GM21723 (cell line): Measurements from ENCODE around the gene HTRA2.

ENCODE experiments used
- ATAC-seq: cut with Tn5 transposase; IDR thresholded peaks from one replicate; pipeline ENCODE4 v1.9.1; 2021; ENCODE audit warnings: mild to moderate bottlenecking, moderate library complexity; ENCODE audit not compliant: unreplicated experiment

HTRA2 gene

DNA sequence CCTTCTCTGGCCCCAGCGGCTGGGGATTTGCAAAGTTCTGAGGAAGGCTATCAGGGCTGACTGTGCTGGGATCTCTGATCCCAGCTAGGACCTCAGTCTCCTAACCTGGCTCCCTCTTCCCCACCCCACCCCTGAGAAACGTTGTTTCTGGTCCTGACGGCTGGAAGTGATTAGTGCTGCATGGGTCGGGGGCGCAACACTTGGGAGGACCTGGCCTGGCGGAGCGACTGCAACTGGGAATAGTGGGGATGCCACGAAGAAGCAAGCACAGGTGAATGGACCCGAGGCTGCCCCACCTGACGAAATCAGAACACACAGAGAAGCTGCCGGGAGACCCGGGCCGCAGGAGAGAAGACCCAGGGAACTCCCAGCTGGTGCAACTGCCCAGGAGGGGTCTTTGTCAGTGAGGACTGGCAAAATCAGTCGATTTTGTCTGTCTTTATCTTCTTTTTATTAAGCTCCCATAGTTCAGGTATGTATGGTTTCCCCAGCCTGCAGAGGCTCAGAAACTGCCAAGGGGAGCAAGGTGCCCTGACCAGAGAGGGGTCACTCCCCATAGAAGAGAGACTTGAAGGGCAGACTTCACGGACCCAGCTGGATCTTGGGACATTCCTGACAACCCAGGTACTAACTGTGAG, 29.7 kb upstream of the HTRA2 start:
- no peak for ATAC-seq

DNA sequence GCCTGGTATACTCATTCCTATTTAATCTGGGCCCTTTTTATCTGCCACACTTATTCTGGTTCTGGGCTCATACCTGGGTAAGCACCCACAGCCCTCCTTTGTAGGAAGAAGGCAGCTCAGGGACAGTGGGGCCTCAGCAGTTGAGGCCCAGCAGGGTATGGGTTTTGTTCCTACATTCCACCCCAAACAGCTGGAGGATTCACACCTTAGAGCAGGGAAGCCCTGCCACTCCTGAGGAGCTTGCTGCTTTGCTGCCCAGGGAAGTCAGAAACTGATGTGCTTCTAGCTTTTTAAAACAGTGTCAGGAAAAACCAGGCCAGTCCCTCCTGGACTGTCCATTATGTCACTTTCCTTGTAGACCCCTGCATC, 29.2 kb upstream of the HTRA2 start:
- ATAC-seq = no peak

DNA sequence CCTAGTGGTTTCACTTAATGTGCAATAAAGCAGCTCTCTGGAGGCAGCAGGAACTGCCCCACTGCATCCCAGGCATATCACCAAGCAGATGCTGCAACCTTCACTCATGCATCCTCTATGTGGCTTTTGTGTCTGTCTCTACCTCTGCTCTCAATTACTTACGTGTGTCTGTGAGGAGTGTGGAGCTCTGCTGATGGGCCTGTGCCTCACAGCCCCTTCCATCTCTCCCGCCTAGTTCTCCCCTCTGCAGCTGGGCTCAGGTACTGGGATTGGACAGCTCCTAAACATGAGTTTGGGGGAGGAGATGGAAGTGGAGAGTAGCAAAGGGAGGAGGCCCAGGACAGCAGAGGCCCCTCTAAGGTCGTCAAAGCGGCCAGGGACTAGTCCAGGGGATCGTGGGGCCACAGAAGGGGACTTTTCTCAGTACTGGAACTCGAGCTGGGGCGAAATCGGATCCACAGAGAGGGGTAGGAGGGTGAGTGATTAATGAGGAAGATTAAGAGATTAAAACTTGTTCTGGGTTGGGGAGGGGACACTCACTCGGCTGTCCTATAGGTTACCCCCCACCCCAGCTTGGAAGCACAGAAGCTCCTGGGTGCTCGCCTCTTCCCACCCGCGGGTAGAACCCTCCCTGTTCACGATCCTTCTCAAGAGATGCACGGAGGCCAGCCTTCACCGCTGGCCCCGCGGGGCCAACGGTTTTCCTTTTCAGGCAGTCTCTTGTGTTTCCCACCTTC, 28.2 kb upstream of the HTRA2 start:
- ATAC-seq = no peak

DNA sequence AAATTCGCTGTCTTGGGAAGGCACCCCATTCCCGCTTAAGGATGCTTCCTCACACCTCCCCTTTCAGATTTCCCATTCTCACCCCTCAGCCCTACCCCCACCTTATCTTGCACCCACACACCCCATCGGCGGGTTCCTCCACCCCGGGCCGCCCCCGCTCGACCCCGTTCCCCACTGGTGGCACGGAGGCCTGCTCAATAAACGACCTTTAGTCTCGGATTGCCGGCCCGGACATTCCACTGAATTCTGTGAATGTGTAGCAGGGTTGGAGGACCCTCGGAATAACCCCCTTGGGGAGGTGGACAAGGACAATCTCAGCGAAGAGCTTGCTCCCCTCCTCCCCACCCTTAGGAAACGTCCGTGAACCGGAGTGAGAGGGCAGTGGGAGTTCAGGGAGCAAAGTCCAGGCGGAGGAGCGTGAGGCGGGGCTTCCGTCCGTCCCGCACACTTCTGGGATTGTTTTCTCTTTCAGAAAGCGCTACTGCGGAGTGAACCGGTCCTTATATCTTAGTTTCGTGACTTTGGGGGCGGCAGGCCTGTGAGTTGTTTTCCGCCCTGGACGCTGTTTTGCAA, 27.5 kb upstream of the HTRA2 start:
- ATAC-seq = no peak

DNA sequence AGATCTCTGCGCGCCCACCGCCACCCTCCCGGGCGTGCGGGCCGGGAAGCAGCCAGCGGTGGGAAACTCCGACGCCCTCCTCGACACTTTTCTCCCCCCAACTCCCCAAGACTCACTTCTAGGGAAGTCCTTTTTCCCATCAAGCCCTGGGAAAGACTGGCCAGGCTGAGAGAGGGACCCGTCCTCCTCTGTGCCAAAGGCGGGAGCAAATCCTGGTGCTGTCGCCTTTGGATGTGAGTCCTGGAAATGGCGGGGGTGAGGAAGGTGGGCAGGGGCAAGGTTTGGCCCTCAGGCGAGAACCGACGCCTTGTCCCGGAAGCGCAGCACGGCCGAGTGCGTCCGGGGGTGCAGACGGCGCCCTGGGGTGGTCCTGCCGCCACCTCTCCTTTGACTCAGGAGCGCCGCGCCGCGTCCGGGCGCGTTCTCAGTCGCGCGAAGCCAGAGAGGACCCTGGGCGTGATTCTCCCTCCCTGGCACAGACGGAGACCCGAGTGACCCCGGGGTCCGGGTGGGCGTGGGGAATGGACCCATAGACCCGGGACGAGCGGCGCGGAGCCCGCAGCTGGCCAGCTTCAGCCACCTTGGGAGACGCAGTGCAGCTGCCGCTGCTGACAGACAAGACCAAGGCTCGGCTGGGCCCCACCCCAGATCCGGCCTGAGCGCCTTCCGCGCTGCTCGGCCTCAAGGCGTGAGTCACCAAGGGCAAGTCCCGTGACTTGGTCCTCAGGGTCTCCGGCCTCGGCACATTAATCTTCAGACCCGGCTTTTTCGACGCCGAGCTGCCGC, 26.8 kb upstream of the HTRA2 start:
- ATAC-seq = peak; percentile 34

DNA sequence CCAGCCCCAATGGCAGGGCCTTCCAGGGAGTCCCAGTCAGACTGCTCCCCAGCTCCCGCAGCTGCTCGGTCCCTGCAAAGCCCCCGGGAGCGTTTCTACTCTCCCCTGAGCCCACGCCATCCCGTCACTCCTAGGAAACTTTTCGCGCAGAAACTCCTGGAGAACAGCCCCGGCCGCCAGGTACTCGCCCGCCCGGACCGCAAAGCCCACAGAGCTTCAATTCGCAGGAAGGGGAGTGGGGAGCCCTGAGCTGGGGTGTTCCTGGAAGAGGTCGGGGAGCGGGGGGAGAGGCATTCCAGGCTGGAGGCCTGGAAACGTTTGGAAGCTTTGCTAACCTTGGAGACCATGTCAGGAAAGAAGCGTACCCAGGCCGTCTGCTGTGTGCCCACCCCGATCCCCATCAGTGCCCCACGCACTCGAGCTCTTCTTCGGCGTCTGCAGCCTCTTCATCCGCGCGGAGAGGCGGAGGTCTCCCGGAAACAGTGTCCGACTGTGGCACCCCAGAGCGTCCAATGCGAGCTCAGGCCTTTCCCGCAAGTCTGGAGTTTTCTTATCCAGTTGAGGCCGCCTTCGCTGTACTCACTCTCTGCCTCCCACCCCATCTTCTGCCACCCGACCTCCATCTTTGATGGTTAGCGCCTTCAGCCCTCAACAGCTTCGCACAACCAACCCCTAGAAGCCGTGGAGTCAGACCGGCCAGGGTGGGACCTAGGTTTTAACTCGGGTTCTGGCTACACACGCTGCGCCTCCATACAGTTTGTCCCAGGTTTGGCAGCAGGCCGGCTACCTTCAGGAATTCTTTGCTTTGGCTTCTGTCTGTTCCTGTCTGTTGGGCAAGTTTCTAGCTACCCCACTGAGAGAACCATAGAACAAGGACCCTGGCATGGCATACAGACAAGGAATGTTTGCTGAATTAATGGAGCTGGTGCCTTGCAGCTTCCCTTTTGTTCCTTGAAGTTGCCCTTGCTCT, 25.9 kb upstream of the HTRA2 start:
- ATAC-seq = no peak

DNA sequence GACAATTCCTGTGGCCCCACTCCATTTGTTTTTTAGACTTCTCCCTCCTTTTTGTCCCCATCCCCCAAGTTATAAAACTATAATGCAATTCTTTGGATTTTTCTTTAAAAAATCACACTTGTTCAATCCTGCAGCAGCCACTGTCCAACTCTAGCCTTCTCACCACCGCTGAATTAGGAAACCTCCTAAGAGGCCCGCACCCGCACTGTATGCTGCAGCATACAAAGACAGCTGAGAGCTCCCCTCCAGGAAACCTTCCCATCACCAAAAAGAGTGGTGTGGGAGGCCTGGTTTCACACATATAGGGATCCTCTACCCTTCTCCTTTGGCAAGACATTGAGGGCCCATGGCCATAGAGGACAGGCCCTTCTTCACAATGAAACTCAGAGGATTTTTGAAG, 25.1 kb upstream of the HTRA2 start:
- ATAC-seq = no peak

DNA sequence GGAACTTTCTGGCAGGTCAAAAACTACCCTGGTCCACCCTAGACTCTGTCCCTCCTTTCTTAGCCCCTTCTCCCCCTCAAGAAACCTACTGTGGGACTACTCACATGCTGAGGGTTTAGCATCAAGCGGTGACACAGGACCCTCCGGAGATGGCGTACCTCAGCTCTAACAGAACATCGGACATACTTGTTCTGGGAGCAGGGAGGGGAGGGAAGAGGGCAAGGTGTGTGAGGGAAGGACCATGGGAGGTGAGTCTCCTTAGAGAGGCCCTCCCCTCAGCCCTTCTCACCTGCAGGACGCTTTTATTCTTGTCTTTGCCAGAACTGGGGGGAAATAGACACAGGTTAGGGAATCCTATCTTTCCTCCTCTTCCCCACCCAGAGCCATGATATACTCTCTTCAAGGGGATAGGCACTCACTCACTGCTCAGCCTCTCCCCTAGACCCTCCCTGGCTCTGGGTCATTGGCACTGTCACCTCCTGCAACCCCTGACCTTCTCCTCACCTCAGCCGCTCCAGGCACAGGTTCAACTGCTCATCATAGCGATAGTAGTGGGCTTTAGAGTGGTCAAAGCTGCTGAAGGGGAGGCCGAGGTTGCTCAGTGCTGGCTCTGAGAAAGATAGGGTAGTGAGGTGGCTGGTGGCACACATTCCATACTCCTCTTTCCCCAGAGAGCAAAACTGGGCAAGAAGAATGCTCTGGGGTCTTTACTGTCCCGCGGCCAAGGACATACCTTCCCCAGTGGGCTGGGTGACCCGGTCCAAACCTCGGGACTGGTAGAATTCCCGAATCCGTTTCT, 24.1 kb upstream of the HTRA2 start:
- ATAC-seq = no peak

DNA sequence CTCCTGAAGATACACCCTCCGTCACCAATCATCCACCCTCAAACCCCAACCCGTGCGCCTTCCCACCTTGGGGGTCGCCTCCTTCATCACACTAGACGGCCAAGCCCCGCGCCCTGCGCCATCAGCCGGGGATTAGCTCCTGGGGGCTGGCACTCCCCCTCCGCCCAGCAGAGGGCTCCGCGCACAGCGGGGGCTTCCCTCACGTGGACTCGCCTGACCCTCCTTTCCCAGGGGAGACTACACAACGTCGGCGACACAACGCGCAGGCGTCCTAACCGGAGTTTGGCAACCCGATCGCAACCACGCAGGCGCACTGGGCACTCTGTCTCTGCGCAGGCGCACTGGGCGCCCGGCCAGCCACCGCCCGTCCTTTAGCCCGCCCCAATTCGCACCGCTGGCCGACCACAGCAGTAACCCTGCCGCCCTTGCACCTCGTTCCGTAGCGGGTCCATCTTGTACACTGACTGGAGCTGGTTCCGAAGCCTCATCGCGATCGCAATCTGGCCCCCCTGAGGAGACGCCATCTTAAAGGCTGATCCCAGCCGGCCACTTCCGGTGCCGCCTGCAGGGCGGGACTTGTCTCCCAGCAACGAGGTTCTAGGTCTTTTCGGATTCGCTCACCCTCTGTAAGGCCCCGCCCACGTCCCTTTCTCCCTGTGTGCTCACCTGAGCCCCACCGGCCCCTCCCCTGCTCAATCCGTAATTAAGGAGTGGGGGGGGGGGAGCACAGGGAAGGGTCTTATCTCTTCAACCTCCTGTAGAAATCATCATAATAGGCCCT, 22.4 kb upstream of the HTRA2 start, which contains the start of gene PCGF1:
PCGF1 (minus strand) TSS at position 551 of the 781 bp plus-strand sequence; CDS start at position 524, 27 bp downstream.
- peak; percentile 88 for ATAC-seq

DNA sequence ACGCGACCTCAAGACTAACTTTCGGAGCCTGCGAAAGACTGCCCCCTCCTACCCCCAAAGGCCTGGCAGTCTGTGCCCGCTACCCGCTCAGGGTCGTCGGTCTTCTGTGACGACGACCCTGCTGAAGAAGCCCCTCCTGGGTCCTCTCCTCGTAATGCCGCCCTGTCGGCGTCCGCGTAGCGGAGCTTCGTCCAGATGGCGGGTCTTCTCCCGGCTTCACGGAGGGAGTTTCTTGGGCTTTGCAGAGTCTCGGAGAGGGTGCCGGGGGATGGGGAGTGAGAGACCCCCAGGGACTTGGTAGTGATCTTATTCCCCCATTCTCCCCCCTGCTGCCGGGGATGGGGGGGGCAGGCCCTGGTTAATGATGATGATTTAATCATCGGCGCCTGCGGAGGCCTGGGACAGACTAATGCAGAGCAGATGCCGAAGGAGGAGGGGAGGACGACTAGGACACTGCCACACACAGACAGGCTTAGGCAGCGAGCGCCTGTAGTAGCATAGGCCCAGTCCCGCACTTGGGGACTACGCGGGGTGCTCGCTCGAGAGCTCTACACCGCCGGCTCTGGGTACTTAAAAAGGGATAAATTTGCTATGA, 21.7 kb upstream of the HTRA2 start:
- peak; percentile 20 for ATAC-seq

DNA sequence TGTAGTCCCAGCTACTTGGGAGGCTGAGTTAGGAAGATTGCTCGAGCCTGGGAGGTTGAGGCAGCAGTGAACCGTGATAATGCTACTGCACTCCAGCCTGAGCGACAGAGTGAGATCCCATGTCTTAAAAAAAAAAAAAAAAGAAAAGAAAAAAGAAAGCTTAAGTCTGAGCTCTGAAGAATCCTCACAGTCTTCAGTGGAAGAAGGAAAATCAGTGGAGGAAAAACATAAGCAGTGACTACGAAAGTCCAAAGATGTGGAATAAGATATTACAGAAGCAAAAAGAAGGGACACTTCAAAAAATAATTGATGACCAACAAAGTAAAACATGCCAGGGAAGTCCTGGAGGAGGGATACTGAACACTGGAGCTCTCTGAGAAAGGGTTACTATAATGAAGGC, 19.5 kb upstream of the HTRA2 start:
- no peak for ATAC-seq

DNA sequence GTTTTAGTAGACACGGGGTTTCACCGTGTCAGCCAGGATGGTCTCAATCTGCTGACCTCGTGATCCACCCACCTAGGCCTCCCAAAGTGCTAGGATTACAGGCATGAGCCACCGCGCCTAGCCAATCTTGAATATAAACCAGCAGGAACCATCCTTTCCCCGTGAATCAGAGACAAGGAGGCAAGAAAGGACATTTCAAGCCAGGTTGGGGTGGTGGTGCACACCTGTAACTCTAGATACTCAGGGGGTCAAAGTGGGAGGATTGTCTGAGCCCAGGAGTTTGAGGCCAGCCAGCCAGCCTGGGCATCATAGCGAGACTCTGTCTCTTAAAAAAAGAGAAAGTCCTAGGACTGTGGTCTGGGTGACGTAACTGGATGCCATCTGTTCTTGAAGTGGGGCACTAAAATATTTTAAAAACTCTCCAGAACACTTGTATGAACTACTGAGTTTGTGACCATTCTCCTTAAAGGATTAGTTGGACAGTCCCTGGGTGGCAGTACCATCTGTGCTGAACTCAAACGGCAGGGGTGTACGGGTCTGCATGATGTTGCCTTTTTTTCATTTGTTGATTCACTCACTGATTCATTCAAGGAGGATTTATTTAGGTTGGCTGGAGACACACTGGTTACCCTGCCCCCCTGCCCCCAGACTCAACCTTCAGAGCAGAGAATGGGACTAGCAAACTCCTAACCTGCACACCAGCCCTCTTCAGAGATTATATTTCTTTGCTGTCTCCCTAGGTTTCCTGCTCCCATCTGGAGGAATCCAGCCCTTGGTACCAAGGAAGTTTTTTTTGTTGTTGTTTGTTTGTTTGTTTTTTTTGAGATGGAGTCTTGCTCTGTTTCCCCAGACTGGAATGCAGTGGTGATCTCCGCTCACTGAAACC, 18.4 kb upstream of the HTRA2 start:
- no peak for ATAC-seq

DNA sequence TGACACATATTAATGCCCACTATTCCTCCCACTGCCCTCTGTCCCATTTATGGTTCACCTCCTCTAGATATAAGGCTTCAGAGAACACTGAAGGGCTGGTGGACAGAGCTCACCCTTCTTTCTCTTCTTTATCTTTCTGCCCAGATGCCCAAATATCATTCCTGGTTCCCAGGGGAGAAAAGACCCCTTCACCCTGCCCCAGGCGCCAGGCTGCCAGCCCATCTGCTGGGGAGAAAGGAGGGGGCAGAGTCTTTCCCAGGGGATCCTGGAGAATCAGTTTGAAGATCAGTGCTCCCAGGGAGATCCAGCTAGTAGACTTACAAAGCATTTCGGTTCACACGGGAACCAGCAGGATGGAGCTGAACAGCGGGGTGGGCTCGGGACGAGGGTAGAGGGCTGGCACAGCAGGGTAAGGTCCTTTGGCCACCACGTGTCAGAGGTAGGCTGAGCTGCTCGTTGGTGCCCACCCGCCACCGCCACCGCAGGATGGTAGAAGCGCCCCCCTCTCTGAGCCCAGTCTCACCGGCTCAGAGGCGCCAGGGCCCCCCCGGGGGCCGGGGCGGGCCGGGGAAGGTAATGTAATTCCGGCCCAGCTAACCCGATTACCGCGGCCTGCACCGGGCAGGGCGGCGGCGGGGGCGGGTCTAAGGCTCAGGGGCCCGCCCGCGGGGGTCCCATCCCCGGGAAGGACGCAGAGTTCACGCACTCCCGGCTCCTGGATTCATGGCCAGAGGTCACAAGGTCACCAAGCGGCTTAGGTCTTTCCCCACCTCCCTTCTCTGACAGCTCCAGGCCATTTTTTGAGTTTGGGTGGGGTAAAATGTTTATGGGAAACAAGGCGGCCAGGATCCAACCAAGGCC, 16.8 kb upstream of the HTRA2 start:
- no peak for ATAC-seq

DNA sequence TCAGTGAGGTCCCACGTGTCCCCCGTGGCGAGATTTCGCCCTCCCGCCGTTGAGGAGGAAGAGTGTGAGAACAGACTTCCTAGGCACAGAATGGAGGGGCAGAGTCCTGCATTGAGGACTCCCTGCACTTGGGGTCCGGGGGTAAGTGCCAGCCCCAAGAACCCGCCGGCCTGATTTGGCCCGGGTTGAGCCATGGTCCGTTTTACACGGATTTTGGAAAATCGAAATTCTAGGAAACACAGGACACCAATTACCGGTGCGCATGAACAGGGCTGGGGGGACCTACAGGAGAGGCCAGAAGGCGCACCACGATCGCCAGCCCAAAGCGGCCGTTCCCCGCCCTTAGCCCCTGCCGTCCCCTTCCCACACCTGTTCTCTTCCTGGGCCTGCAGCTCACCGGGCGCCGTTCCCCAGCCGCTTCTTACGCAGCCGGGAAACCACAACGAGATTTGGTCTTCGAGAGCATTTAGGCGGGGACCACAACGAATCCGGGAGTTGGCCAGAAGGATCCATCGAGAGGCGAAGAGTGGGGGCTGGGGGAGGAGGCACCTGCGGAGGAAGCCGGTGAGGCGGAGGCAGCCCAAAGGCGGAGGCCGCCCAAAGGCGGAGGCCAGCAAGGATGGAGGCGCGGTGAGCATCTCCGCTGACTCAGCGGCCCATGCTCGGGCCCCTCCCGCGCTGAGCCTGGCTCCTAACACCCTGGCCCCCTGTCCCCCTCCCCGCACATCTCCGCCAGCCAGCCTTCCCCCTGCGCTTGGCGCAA, 15.9 kb upstream of the HTRA2 start:
- ATAC-seq = no peak

DNA sequence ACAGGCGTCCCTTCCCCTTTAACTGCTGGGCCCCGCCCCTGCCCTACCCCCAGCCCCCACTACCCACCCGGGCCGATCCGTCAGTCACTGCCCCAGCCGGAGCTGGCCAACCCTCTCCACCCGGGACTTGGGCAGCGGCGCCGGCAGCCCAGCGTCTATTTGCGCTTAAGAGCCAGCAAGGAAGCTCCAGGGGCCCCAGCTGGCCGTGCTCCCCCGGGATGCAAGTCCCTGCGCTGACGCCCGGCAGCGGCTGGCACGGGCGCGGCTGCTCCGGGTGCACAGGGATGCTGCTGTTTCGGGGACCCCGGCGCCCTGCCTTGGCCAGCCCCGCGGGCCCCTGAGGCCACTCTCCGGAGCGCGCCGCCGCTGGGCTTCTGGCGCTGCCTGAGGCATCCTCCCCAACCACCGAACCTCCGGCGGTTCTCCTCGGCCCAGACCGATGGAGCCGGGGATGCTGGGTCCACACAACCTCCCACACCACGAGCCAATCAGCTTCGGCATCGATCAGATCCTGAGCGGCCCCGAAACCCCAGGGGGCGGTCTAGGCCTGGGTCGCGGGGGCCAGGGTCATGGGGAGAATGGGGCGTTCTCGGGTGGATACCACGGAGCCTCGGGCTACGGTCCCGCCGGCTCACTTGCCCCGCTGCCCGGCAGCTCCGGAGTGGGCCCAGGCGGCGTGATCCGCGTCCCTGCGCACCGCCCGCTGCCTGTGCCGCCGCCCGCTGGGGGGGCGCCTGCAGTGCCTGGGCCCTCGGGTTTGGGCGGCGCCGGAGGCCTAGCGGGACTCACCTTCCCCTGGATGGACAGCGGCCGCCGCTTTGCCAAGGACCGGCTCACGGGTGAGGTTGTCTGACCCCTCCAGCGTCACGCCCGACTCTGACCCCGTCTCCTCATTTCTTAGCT, 15.1 kb upstream of the HTRA2 start, which contains the start of gene TLX2:
TLX2 (plus strand) TSS at position 83 of the 903 bp plus-strand sequence; CDS start at position 440, 357 bp downstream.
- no peak for ATAC-seq
